Measurements from ENCODE around the gene PREX1. TPM values are rescaled to one million over a fixed set of nuclear protein-coding genes. Genes with fewer than 3 reads are reported as not detected.
A peak's percentile ranks its signal among the peaks of the same experiment; 100 is the strongest.

The PREX1 gene
- total RNA-seq, 1 donor from 2014 or later = 78.2 TPM

- DNase-seq (peak; percentile 46), ATAC-seq (no peak)
- H3K27ac ChIP-seq = no peak overlapping the region
- no peaks in the 10 kb centered on the region for H3K27me3 ChIP-seq (ENCODE audit: low read depth)
- H3K4me3 ChIP-seq = no peak overlapping the region
- intact Hi-C loops (cut with DNase I) = loop anchor here (5.0 kb wide), 1 partner anchor 957 kb away; no protein-coding TSS in a partner anchor
- TF ChIP-seq CTCF (IDR thresholded peaks at IDR 0.05) = no peak
- no peaks in the 10 kb centered on the region for H3K9me3 ChIP-seq
- peaks cover 9% of the 10 kb centered on the region for H3K36me3 ChIP-seq
- peaks cover 22% of the 10 kb centered on the region for H3K4me1 ChIP-seq
Observed at GRCh38 chr20:48619126-48620101, 208.4 kb downstream of the PREX1 start.

GRCh38 chr20:48618631-48619030 is 209.2 kb downstream of the PREX1 start:
- Histone ChIP-seq H3K27ac (no peak overlapping the region), H3K9me3 (no peaks in the 10 kb centered on the region), H3K4me3 (no peak overlapping the region), H3K27me3 (ENCODE audit: low read depth) (no peaks in the 10 kb centered on the region), H3K36me3 (peaks cover 3% of the 10 kb centered on the region), H3K4me1 (peaks cover 22% of the 10 kb centered on the region)
- TF ChIP-seq CTCF (IDR thresholded peaks at IDR 0.05) = no peak
- DNase-seq (peak; percentile 39), ATAC-seq (no peak)
- intact Hi-C loops (cut with DNase I) = no loop called here

DNA sequence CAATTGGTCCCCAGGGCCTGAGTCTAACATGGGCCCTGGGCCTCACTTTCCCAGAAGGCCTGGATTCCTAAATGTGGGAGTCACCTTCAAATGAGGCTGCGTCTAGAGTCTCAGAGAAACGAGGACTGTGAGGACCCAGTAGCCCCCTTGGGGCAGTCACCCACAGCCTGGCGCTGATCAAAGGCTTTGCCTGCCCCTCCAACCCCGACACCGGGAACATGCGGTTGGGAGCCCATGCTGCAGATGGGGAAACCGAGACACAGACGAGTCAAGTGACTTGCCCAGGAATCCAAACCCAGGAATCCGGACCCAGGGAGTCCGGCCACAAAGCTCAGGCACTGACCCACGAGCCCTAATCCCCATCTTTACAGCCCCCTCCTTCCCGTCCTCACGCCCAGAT is 209.7 kb downstream of the PREX1 start:
- H3K27ac ChIP-seq = no peak overlapping the region
- H3K9me3 ChIP-seq = no peaks in the 10 kb centered on the region
- H3K36me3 ChIP-seq = no peaks in the 10 kb centered on the region
- intact Hi-C loops (cut with DNase I) = no loop called here
- no peak overlapping the region for H3K4me3 ChIP-seq
- TF ChIP-seq CTCF (IDR thresholded peaks at IDR 0.05) = no peak
- ATAC-seq (no peak), DNase-seq (peak; percentile 41)
- H3K4me1 ChIP-seq = peaks cover 22% of the 10 kb centered on the region
- H3K27me3 ChIP-seq (ENCODE audit: low read depth) = no peaks in the 10 kb centered on the region

DNA sequence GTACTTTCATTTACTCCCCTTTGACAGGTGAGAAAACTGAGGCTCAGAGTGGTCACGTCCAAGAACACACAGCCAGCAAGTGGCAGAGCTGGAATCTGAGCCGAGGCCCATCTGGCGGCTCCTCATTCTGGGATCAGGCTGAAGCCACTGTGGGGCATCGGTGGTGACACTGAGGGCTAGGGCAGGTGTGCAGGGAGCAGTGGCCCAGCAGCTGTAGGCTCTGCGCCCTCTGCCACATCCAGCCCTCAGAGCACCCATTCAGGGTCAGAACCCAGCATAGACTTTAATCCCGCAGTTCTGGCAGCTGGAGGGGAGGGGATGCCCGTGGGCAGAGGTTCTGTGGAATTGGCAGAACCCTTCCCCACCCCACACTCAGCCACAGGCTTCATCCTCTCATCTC is 210.3 kb downstream of the PREX1 start:
- Histone ChIP-seq H3K36me3 (no peaks in the 10 kb centered on the region), H3K9me3 (no peaks in the 10 kb centered on the region), H3K4me3 (no peak overlapping the region), H3K4me1 (peaks cover 22% of the 10 kb centered on the region), H3K27me3 (ENCODE audit: low read depth) (no peaks in the 10 kb centered on the region), H3K27ac (no peak overlapping the region)
- intact Hi-C loops (cut with DNase I) = no loop called here
- no peak for TF ChIP-seq CTCF (IDR thresholded peaks at IDR 0.05)
- DNase-seq = peak; percentile 40
- ATAC-seq = no peak

DNA sequence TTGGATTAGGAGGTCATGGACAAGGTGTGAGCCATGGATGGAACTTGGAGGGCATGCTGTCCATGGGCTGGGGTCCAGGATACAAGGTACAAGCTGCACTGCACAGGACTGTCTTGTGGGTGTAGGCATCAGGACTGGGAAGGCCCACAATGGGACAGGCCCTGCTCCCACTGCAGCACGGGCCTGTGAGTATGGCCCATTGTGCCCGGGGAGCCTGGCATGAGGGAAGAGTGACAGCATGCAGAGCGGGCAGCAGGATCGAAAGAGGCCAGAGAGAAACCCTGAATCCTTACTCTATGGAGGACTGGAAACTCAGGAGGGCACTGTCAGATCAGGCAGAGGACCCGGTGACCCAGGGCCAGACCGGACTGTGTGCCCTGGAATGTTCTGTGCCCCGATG is 211.3 kb downstream of the PREX1 start:
- H3K4me1 ChIP-seq = peaks cover 16% of the 10 kb centered on the region
- H3K9me3 ChIP-seq = no peaks in the 10 kb centered on the region
- no peaks in the 10 kb centered on the region for H3K36me3 ChIP-seq
- no peaks in the 10 kb centered on the region for H3K27me3 ChIP-seq (ENCODE audit: low read depth)
- no peak for TF ChIP-seq CTCF (IDR thresholded peaks at IDR 0.05)
- ATAC-seq = no peak
- H3K27ac ChIP-seq = no peak overlapping the region
- H3K4me3 ChIP-seq = no peak overlapping the region
- intact Hi-C loops (cut with DNase I) = no loop called here
- peak; percentile 29 for DNase-seq

Data from lower lobe of right lung (tissue), 2 donors.